ENCODE results near the gene MAPK8IP3.
A peak's percentile ranks its signal among the peaks of the same experiment; 100 is the strongest.

The MAPK8IP3 gene

GRCh38 chr16:1705688-1706385, at the start of gene MAPK8IP3:
Gene MAPK8IP3, plus strand, starts transcription at chr16:1706195. Its CDS starts 145 bp downstream, at chr16:1706340.
- peak; percentile 93 for DNase-seq

- DNase-seq = no peak
Measured at GRCh38 chr16:1656808-1657617, 49.0 kb upstream of the MAPK8IP3 start.

- no peak for DNase-seq
Measured at GRCh38 chr16:1657841-1658240, 48.2 kb upstream of the MAPK8IP3 start.

- DNase-seq = no peak
Measured at GRCh38 chr16:1659031-1659430, 47.0 kb upstream of the MAPK8IP3 start.

- no peak for DNase-seq
Measured at GRCh38 chr16:1661826-1662225, 44.2 kb upstream of the MAPK8IP3 start.

GRCh38 chr16:1662543-1662942, 43.5 kb upstream of the MAPK8IP3 start:
- DNase-seq = no peak

- DNase-seq = no peak
Measured at GRCh38 chr16:1665829-1666228, 40.2 kb upstream of the MAPK8IP3 start.

- no peak for DNase-seq
Measured at GRCh38 chr16:1666316-1666715, 39.7 kb upstream of the MAPK8IP3 start.

- no peak for DNase-seq
Measured at GRCh38 chr16:1667271-1667670, 38.7 kb upstream of the MAPK8IP3 start.

GRCh38 chr16:1667916-1668315, 38.1 kb upstream of the MAPK8IP3 start:
- DNase-seq = no peak

- DNase-seq = no peak
Measured at GRCh38 chr16:1668612-1669319, 37.2 kb upstream of the MAPK8IP3 start.

GRCh38 chr16:1669698-1670097, 36.3 kb upstream of the MAPK8IP3 start:
- no peak for DNase-seq

- no peak for DNase-seq
Measured at GRCh38 chr16:1670371-1670770, 35.6 kb upstream of the MAPK8IP3 start.

- DNase-seq = no peak
Measured at GRCh38 chr16:1670866-1671265, 35.1 kb upstream of the MAPK8IP3 start.

GRCh38 chr16:1673424-1674151, 32.4 kb upstream of the MAPK8IP3 start:
- DNase-seq = no peak

GRCh38 chr16:1674306-1674705, 31.7 kb upstream of the MAPK8IP3 start:
- DNase-seq = no peak

- DNase-seq = no peak
Measured at GRCh38 chr16:1674751-1675664, 31.0 kb upstream of the MAPK8IP3 start.

- DNase-seq = no peak
Measured at GRCh38 chr16:1676661-1677060, 29.3 kb upstream of the MAPK8IP3 start.

- no peak for DNase-seq
Measured at GRCh38 chr16:1677339-1677738, 28.7 kb upstream of the MAPK8IP3 start.

GRCh38 chr16:1677942-1678499, 28.0 kb upstream of the MAPK8IP3 start, which contains the start of gene JPT2:
Gene JPT2, plus strand, starts transcription at chr16:1678279. Its CDS starts 34 bp downstream, at chr16:1678313.
- peak; percentile 91 for DNase-seq

GRCh38 chr16:1678500-1679098, 27.4 kb upstream of the MAPK8IP3 start:
- DNase-seq = no peak
